WERI-Rb-1 (cell line): Measurements from ENCODE around the gene TRIM65.
"Not testable (repeated sequence)": the region's sequence is repeated elsewhere in the genome, so short reads cannot be mapped to it uniquely, and the experiment has no call there.

Experiments used
- DNase-seq: peaks from one replicate; pipeline ENCODE4 v3.0.0-alpha.2; 2020
- H3K27ac ChIP-seq: fragments of 250-450 bp; sonication (Bioruptor Pico); 2 replicates; pipeline ENCODE4 v1.5.1; 2020; ENCODE audit warnings: mild to moderate bottlenecking, moderate library complexity
- H3K27me3 ChIP-seq: fragments of 250-450 bp; sonication (Bioruptor Pico); 2 replicates; pipeline ENCODE4 v1.5.1; 2021; ENCODE audit warnings: mild to moderate bottlenecking, low read depth, moderate library complexity; ENCODE audit not compliant: insufficient read depth, severe bottlenecking
- H3K36me3 ChIP-seq: fragments of 250-450 bp; sonication (Bioruptor Pico); 2 replicates; pipeline ENCODE4 v1.5.1; 2020; ENCODE audit warnings: mild to moderate bottlenecking, moderate library complexity
- H3K4me3 ChIP-seq: 2 replicates; pipeline ENCODE4 v1.5.1; 2011; ENCODE audit warnings: low read depth, mild to moderate bottlenecking, control low read depth, low read length
- H3K9me3 ChIP-seq: fragments of 250-450 bp; sonication (Bioruptor Pico); 2 replicates; pipeline ENCODE4 v1.5.1; 2021; ENCODE audit warnings: mild to moderate bottlenecking, moderate library complexity; ENCODE audit not compliant: severe bottlenecking
- TF ChIP-seq, protein P1 (sequence below): IDR thresholded peaks from 2 replicates; pipeline ENCODE4 v1.5.1; 2011; ENCODE audit warnings: low read depth, mild to moderate bottlenecking, control low read depth, inconsistent platforms, low read length

TRIM65 gene

DNA sequence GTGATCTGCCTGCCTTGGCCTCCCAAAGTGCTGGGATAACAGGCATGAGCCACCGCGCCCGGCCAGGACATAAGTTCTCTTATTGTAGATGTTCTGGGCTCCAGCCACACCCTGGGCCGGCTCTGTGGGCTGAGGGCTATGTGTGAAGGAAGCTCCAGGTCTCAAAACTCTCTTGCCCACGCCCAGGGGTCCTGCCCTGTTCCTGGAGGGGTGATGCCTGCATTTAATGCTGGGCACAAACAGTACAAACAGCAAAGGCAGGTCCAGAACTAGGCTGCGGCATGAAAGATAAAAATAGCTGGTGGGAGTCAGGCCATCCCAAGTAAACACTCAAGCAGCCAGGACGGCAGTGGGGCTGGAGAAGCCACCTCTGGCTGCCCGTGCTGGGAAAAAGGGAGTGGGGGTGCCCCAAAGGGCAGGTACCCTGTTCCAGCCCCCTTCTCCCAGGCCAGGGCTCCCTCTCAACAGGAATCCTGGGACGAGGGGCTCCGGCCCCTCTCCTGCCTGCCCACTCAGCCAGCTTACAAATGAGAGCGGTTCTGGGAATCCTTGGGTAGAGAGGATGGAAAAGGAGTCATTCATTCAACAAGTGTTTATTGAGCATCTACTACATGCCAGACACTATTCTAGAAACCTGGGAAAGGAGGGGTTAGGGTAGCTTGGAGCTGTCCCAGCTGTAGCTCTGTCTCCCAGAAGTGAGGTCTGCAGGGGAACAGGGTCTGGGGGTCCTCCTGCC is 23.0 kb downstream of the TRIM65 start:
- peak overlapping the region; percentile 53; the same call in 1 of the 2 replicates for H3K27ac ChIP-seq
- no peak for DNase-seq
- TF ChIP-seq, protein P1, sequence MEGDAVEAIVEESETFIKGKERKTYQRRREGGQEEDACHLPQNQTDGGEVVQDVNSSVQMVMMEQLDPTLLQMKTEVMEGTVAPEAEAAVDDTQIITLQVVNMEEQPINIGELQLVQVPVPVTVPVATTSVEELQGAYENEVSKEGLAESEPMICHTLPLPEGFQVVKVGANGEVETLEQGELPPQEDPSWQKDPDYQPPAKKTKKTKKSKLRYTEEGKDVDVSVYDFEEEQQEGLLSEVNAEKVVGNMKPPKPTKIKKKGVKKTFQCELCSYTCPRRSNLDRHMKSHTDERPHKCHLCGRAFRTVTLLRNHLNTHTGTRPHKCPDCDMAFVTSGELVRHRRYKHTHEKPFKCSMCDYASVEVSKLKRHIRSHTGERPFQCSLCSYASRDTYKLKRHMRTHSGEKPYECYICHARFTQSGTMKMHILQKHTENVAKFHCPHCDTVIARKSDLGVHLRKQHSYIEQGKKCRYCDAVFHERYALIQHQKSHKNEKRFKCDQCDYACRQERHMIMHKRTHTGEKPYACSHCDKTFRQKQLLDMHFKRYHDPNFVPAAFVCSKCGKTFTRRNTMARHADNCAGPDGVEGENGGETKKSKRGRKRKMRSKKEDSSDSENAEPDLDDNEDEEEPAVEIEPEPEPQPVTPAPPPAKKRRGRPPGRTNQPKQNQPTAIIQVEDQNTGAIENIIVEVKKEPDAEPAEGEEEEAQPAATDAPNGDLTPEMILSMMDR, result no peak
- no peaks in the 10 kb centered on the region for H3K9me3 ChIP-seq
- peaks cover 34% of the 10 kb centered on the region for H3K36me3 ChIP-seq
- no peaks in the 10 kb centered on the region for H3K27me3 ChIP-seq
- no peak overlapping the region for H3K4me3 ChIP-seq

DNA sequence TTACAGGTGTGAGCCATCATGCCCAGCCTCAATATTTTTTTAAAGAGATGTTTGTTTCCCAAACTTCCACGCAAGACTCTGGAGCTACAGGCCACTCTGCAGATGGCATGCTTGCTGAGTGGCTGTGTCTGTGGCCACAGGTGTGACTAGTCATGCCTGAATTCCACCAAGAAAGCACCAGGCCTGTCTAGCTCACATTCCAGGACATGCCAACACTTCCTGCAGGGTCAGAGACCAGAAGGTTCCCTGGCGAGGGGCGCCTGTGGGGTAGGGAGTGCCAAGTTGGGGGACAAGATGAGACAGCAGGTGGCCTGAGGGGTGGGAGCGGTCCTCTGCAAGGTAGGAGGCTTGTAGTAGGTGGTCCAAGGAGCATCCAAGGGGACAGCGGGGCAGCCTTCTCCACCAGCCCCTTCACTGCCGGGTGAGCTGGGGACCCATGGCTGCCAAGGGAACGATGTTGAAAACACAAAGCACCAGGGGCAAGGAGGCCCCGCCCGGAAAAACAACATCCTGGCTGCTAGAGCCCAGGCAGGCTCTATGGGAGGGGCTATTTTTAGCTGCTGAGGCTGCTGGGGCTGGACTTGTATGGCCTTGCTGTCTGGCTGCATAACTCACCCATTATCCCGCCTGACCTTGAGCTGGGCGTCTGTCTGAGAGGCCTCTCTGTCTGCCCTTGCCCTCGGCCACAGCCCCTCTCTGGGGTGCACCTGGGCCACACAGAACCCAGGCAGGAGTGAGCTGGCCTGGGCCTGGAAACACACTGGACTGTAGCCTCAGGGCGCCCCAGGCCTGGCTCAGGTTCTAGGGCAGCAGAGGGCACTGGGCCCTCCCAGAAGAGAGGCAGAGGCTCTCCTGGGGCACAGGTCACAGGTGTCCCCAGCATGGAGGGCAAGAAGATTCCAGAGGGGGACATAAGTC is 24.1 kb downstream of the TRIM65 start:
- Histone ChIP-seq H3K27ac (peak overlapping the region; percentile 53), H3K4me3 (no peak overlapping the region)

DNA sequence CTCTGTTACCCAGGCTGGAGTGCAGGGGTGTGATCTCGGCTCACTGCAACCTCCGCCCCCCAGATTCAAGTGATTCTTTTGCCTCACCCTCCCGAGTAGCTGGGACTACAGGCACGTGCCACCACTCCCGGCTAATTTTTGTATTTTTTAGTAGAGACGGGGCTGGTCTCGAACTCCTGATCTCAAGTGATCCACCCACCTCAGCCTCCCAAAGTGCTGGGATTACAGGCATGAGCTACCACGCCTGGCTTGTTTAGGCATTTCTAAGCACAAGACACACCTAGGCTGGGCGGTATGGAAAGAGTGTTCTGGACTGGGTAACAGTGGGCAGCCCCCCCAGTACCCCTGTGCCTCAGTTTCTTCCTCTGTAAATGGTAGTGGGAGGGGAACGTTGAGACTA is 26.5 kb downstream of the TRIM65 start:
- not testable (repeated sequence) for H3K27ac ChIP-seq, H3K4me3 ChIP-seq, H3K27me3 ChIP-seq, H3K9me3 ChIP-seq, DNase-seq
- H3K36me3 ChIP-seq, result peaks cover 19% of the 10 kb centered on the region

More for the DNA sequence above, 24.1 kb downstream of the TRIM65 start:
- TF ChIP-seq, protein P1, result no peak
- Histone ChIP-seq H3K27me3 (no peaks in the 10 kb centered on the region), H3K36me3 (peaks cover 34% of the 10 kb centered on the region), H3K9me3 (no peaks in the 10 kb centered on the region)
- peak; percentile 72 for DNase-seq

DNA sequence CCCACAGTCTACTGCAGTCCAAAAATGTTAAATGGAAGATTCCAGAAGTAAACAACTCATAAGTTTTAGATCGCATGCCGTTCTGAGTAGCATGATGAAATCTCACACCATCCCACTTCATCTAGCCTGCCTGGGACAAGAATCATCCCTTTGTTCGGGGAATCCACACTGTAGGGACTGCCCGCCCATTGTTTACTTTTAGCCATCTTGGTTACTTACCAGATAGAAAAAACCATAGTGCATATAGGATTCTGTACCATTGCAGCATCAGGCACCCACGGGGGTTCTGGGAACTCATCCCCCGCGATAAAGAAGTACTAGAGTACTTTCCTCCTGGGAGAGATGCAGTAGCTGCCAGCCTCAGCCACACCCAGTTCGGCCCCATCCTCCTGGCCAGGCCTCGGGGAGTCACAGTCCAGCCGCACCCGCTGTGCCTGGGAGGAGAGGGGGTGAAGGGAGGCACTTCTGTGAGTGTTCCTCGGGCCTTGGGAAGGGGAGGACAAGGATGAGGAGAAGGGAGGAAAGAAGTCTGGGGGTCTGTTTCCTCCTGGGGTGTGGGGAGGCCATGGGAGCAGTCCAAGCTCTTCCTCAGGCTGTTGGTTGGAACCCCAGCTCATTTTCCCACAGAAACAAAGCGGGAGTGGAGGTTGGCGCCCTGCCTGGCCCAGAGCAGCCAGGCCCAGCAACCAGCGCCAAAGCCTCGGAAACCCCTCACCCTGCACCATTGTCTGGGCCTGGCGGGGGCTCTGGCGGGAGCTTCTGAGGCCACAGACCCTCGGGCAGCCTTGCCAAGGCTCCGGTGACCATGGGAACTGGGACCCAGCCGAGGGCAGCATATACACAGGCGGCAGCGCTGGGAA is 27.2 kb downstream of the TRIM65 start:
- DNase-seq, result no peak
- peaks cover 12% of the 10 kb centered on the region for H3K36me3 ChIP-seq
- TF ChIP-seq, protein P1, result no peak
- no peaks in the 10 kb centered on the region for H3K9me3 ChIP-seq
- H3K27me3 ChIP-seq, result no peaks in the 10 kb centered on the region
- H3K4me3 ChIP-seq, result no peak overlapping the region
- no peak overlapping the region for H3K27ac ChIP-seq

DNA sequence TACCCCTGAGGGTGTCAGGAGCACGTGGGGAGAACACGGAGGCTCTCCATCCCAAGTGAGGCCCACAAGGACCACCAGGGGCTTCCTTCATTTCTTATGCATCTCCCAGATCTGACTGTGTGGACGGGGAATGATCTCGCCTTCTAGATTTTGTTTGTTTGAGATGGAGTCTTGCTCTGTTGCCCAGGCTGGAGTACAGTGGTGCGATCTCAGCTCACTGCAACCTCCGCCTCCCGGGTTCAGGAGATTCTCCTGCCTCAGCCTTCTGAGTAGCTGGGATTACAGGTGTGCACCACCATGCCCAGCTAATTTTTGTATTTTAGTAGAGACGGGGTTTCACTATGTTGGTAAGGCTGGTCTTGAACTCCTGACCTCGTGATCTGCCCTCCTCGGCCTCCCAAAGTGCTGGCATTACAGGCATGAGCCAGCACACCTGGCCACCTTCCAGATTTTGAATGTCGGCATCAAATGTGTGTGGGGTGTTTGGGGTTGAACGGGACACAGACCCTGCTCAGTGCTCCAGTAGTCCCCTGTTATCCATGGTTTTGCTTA is 27.9 kb downstream of the TRIM65 start:
- not testable (repeated sequence) for H3K4me3 ChIP-seq, H3K27ac ChIP-seq, H3K9me3 ChIP-seq, DNase-seq, H3K36me3 ChIP-seq, H3K27me3 ChIP-seq

DNA sequence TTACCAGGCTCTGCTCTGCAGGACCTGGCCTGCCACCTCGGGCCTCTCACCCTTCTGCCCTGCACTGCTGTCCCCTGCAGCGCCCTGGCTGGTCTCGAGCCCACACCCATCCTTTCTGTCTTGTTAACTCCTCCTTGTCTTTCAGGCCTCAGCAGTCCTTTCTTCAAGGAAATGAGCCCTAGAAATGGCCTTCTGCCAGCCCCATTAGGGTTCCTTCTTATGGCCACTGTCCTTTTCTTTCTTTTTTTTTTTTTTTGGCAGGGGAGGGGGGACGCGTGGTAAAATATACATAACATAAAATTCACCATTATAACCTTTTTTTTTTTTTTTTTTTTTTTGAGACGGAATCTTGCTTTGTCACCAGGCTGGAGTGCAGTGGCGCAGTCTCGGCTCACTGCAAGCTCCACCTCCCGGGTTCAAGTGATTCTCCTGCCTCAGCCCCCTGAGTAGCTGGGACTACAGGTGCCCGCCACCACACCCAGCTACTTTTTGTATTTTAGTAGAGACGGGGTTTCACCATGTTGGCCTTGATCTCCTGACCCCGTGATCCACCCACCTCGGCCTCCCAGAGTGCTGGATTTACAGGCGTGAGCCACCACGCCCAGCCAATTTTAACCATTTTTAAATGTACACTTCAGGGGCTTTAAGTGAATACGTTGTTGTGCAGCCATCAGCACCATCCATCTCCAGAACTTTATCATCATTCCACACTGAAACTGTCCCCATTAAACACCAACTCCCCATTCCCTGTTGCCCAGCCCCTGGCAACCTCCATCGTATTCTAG is 31.2 kb downstream of the TRIM65 start:
- not testable (repeated sequence) for H3K27ac ChIP-seq, DNase-seq, H3K27me3 ChIP-seq, H3K36me3 ChIP-seq, H3K9me3 ChIP-seq, H3K4me3 ChIP-seq

DNA sequence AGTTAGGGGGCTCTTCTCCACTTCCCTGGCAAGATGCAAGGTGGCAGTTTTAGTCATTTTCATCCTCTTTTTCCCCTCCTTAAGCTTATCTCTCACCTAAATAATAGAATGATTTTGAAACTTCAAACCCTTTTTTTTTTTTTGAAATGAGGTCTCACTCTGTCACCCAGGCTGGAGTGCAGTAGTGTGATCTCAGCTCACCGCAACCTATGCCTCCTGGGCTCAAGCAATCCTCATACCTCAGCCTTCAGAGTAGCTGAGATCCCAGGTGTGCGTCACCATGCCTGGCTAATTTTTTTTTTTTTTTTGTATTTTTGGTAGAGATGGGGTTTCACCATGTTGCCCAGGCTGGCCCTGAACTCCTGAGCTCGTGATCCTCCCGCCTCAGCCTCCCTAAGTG is 31.9 kb downstream of the TRIM65 start:
- H3K27me3 ChIP-seq, DNase-seq, H3K27ac ChIP-seq, H3K4me3 ChIP-seq, H3K9me3 ChIP-seq, H3K36me3 ChIP-seq: not testable (repeated sequence)
